HUES64 (cell line): ENCODE results near the gene ZNF674. TPM values are rescaled to one million over a fixed set of nuclear protein-coding genes. Genes with fewer than 3 reads are reported as not detected.

Experiments used
- H3K27ac ChIP-seq: 2 replicates; pipeline ENCODE4 v1.7.0; 2013; ENCODE audit warnings: low read depth, low read length, inconsistent platforms
- H3K27me3 ChIP-seq: 2 replicates; pipeline ENCODE4 v1.6.1; 2013; ENCODE audit warnings: mild to moderate bottlenecking, low read length; ENCODE audit not compliant: insufficient read depth
- H3K36me3 ChIP-seq: 2 replicates; pipeline ENCODE4 v1.6.1; 2013; ENCODE audit warnings: mild to moderate bottlenecking, low read length; ENCODE audit not compliant: insufficient read depth
- H3K4me1 ChIP-seq: 2 replicates; pipeline ENCODE4 v1.6.1; 2013; ENCODE audit warnings: mild to moderate bottlenecking, low read length, moderate library complexity; ENCODE audit not compliant: insufficient read depth
- H3K4me3 ChIP-seq: 2 replicates; pipeline ENCODE4 v1.5.1; 2013; ENCODE audit warnings: mild to moderate bottlenecking, low read length, moderate library complexity
- H3K9ac ChIP-seq: 2 replicates; pipeline ENCODE4 v1.6.1; 2013; ENCODE audit warnings: mild to moderate bottlenecking, low read depth, low read length
- H3K9me3 ChIP-seq: 2 replicates; pipeline ENCODE4 v1.6.1; 2013; ENCODE audit warnings: low read depth, low read length; ENCODE audit not compliant: insufficient read depth
- WGBS: fragments of 150-250, 120-280 bp; methylation state at CpG from one replicate; pipeline ENCODE4 v1.1.7; 2013; ENCODE audit warnings: missing lambda C conversion rate; 5-methylcytosine and 5-hydroxymethylcytosine counted together
- polyA plus RNA-seq, 2 experiments: library from polyadenylated mRNA; stranded (reverse); fragments of 50-300 nt; gene quantifications; one replicate each; pipeline ENCODE4 v1.2.3, GENCODE V29; 2013

The ZNF674 gene
- 2.7 TPM for polyA plus RNA-seq (2013, experiment 1 of 2)
- 2.9 TPM for polyA plus RNA-seq (2013, experiment 2 of 2)

DNA sequence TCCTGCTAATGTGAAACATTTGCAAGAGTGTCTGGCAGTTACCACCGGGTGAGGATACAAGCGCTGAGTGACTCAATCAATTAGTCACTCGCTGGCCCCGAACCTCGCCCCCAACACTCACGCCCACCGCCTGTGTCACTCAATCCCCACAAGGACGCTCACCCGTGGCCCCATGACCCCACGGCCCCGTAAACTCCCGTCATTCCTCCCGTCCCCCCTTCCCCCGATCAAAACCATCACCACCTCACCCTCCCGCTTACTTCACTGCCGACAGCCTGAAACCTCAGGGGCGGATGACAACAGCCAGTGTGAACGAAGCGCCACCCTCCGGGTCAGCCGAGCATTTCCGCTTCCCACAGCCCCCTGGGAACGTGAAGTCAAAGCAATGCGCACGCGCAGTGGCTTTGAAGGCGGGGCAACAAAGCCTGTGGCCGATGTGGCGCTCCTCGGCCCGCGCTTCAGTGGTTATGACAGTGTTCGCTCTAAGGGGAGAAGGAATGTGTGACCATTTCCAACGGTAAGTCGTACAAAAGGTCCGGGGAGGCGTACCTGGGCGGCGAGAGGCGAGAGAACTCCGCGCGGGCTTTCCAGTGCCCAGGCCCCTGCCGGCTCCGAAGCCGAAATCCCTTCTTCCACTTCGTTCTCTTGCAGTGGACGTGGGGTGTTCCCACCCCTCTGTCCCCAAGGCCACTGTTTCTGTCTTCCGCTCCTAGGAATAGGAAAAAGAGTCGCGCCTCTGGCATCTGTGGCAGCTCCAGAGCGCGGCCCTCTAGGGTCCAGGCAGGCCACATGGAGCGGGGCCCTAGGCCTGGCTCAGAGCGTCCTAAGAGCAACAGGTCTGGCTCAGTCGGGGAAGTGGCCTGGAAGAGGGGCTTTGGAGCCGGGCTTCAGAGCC is at the start of gene ZNF674:
Gene ZNF674 (minus strand): TSS at position 311 of the 895 bp plus-strand sequence. CDS start 3,334 bp downstream, outside the sequence.
- Histone ChIP-seq H3K4me1 (no peaks in the 10 kb centered on the region; the same call in 1 of the 2 replicates), H3K4me3 (peak within 1 kb of the TSS; percentile 99), H3K27ac (peak within 1 kb of the TSS; percentile 85), H3K9me3 (no peaks in the 10 kb centered on the region), H3K27me3 (no peaks in the 10 kb centered on the region), H3K9ac (peak within 1 kb of the TSS; percentile 94), H3K36me3 (peaks cover 28% of the 10 kb centered on the region)
- under 1% methylated on average over 57 of the region's 57 CpGs for WGBS

DNA sequence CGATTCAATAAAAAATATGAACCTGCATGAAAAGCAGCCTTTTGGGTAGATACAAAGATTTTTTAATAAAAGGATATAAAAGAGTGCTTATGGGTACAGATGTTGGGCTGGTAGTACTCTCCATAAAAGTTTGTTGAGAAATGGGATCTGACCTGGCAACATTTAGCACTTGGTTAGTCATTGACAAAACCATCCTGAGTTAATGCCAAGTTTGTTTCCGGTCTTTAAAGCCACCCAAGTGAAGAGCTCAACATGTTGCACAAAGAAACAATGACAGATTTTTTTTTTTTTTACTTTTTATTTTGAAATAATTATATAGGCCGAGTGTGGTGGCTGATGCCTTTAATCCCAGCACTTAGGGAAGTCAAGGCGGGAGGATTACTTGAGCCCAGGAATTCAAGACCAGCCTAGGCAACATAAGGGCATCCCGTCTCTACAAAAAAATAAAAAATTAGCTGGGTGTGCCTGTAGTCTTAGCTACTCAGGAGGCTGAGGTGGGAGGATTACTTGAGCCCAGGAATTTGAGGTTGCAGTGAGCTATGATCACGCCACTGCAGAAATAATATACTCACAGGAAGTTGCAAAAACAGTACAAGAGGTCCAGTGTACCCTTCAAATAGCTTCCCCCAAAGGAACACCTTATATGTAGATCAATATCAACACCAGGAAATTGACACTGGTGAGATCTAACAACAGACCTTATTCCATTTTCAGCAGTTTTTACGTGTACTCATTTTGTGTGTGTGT is 44.9 kb upstream of the ZNF674 start:
- H3K27me3 ChIP-seq: no peaks in the 10 kb centered on the region
- peaks cover 24% of the 10 kb centered on the region for H3K4me1 ChIP-seq
- no peak overlapping the region for H3K27ac ChIP-seq
- WGBS: 80% methylated on average over 5 of the region's 7 CpGs
- H3K9me3 ChIP-seq: no peaks in the 10 kb centered on the region
- no peaks in the 10 kb centered on the region for H3K36me3 ChIP-seq
- no peak overlapping the region for H3K9ac ChIP-seq
- no peak overlapping the region for H3K4me3 ChIP-seq

DNA sequence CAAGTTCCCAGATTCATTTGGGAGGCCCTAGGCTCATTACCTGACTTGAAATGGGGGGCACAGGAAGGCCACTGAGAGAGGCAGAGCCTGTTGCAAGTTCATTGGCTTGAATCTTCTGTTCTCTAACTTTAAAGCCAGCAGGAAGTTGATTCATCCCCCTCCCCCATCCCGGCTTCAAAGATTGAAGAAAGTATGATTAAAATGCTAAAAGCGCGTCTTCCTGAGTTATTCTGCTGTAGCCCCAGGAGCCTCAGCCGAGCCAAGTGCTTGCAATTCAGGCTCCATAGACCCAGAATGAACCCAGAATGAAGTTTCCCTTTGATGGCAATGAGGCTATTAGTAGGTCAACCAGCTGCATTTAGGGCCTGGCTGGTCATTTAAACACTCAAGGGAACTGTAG is 43.0 kb upstream of the ZNF674 start:
- 11% methylated on average over 3 of the region's 4 CpGs for WGBS

DNA sequence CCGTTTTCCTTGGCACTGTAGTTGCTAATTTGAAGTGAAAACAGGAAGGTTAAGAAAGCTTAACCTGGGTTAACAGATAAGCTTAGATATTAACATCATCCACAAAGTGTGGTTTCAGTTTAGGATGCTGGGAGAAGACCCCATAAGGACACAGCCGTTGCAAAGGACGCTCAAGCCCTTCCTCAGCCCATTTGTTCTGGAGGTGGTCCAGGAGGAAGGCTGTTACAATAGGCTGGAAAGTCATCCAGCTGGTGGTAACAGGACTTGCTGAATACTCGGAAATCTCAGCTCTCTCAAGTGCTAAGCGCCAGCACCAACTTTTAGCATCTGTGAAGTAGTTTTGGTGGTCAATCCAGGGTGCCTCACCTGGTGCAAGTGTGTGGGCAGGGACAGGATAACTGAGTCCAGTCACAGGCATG is 42.5 kb upstream of the ZNF674 start:
- Histone ChIP-seq H3K9me3 (no peaks in the 10 kb centered on the region), H3K4me1 (peaks cover 34% of the 10 kb centered on the region)

More for the DNA sequence above, 43.0 kb upstream of the ZNF674 start:
- Histone ChIP-seq H3K27me3 (no peaks in the 10 kb centered on the region), H3K9me3 (no peaks in the 10 kb centered on the region), H3K36me3 (no peaks in the 10 kb centered on the region), H3K27ac (peak overlapping the region; percentile 76; the same call in 1 of the 2 replicates), H3K9ac (no peak overlapping the region), H3K4me1 (peaks cover 30% of the 10 kb centered on the region), H3K4me3 (peak overlapping the region; percentile 28)

DNA sequence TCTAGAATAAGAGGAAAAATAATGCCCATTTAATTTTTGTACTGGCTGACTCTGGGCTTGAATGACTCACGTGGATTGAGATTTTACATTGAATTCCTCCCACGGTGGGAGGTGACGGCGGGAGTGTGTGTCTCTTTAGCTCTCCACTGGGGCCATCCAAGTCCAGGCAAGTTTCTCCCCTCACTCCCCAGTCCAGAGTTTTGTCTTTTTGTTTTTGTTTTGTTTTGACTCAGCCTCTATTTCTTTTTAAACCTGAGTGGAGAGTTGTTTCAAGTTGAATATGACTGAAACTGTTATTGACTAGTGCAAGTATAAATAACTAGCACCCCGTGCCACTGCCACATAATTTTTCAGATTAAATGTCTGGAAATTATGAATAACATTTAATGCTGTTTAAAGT is 41.9 kb upstream of the ZNF674 start:
- Histone ChIP-seq H3K9ac (no peak overlapping the region), H3K27me3 (no peaks in the 10 kb centered on the region), H3K4me3 (no peak overlapping the region), H3K36me3 (no peaks in the 10 kb centered on the region), H3K4me1 (peaks cover 40% of the 10 kb centered on the region), H3K27ac (peak overlapping the region; percentile 76; the same call in 1 of the 2 replicates), H3K9me3 (no peaks in the 10 kb centered on the region)
- 40% methylated on average over 4 of the region's 5 CpGs for WGBS

More for the DNA sequence above, 42.5 kb upstream of the ZNF674 start:
- Histone ChIP-seq H3K27ac (peak overlapping the region; percentile 76; the same call in 1 of the 2 replicates), H3K27me3 (no peaks in the 10 kb centered on the region), H3K9ac (no peak overlapping the region), H3K4me3 (peak overlapping the region; percentile 28), H3K36me3 (no peaks in the 10 kb centered on the region)
- 19% methylated on average over 4 of the region's 5 CpGs for WGBS

DNA sequence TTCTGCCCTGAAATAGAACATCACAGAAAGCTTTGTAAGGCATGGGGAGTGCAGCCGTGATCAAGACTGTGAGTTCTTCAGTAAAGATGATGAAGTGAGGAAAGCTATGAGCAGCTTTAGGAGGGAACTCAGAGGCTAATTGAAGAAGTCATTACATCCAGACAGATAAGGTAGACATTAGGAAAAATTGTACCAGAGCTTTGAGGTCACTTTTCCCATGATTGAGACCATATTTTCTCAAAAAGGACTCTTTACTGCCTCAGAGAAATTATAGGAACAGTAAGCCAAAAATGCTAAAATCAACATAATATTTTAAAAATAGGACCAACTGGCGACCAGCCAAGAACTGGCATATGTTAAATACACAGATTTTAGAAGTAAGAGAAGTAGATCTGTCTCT is 39.5 kb upstream of the ZNF674 start:
- 92% methylated on average over 1 of the region's 2 CpGs for WGBS
- Histone ChIP-seq H3K9ac (no peak overlapping the region), H3K27me3 (no peaks in the 10 kb centered on the region), H3K4me1 (peaks cover 42% of the 10 kb centered on the region), H3K27ac (no peak overlapping the region), H3K9me3 (no peaks in the 10 kb centered on the region), H3K4me3 (no peak overlapping the region), H3K36me3 (no peaks in the 10 kb centered on the region)

DNA sequence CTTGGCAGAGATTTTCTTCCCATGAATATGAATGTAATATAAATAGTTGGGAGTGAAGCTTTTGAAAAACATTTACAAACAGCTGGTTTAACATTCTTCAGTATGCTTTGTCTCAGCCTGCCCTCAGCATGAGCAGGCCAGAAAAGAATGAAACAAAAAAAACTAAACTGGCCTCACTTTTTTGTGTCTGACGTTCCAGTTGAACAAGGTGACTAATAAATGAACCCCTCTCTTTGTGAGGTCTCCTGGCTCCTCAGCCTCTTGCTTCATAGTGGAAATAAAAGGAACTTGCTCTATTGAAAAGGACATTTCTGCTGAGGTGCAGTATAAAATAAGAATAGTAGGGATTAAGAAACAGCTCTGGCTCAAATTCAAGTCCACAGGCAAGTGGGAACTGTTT is 37.7 kb upstream of the ZNF674 start:
- WGBS: 25% methylated on average over 1 of the region's 1 CpG
- Histone ChIP-seq H3K4me1 (peaks cover 34% of the 10 kb centered on the region), H3K27me3 (no peaks in the 10 kb centered on the region), H3K9me3 (no peaks in the 10 kb centered on the region), H3K9ac (0 out of 2 replicates have a peak overlapping the region, but pooled peaks have one; percentile 7), H3K4me3 (no peak overlapping the region), H3K27ac (peak overlapping the region; percentile 64; the same call in 1 of the 2 replicates), H3K36me3 (peaks cover 3% of the 10 kb centered on the region; the same call in 1 of the 2 replicates)

DNA sequence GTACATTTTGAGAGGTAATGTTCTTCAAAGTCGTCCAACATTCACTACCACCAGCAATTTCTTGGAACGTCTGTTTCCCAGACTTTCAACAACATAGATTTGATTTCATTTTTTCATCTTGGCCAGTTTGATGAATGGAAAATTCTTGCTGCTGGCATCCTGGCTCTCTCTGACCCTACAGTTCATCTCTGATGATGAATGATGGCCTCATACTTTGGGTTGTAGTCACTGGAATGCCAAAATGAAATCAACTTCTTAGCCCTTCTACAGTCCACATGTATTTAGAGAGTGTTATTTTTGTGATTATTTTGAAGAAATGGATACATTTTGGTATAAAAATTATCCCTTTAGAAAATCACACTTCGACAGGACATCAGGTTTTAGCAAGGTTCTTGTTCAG is 37.1 kb upstream of the ZNF674 start:
- H3K4me3 ChIP-seq: no peak overlapping the region
- H3K4me1 ChIP-seq: peaks cover 28% of the 10 kb centered on the region
- 74% methylated on average over 3 of the region's 3 CpGs for WGBS
- H3K27me3 ChIP-seq: no peaks in the 10 kb centered on the region
- H3K9me3 ChIP-seq: no peaks in the 10 kb centered on the region
- peaks cover 3% of the 10 kb centered on the region; the same call in 1 of the 2 replicates for H3K36me3 ChIP-seq
- peak overlapping the region; percentile 64; the same call in 1 of the 2 replicates for H3K27ac ChIP-seq
- H3K9ac ChIP-seq: 0 out of 2 replicates have a peak overlapping the region, but pooled peaks have one; percentile 7

DNA sequence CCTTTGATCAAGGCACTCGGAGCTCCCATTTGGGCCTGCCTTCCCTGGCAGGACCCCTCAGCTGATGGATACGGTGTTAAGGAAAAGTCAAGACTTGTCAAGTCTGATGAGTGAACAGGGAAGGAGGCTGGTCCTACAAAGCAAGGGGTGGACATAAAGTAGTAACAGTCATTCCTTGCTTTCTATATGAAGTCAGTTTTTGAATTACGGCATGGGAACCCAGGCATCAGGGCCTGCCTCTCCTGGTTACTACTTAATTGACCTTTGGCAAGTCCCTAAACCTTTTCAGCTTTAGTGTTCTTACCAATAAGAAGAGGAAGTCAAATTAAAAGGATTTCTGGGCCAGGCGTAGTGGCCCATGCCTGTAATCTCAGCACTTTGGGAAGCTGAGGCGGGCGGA is 35.4 kb upstream of the ZNF674 start:
- H3K9ac ChIP-seq: no peak overlapping the region
- WGBS: 95% methylated on average over 6 of the region's 6 CpGs
- no peak overlapping the region for H3K4me3 ChIP-seq
- H3K27ac ChIP-seq: no peak overlapping the region
- H3K27me3 ChIP-seq: no peaks in the 10 kb centered on the region
- H3K9me3 ChIP-seq: no peaks in the 10 kb centered on the region
- H3K36me3 ChIP-seq: peaks cover 3% of the 10 kb centered on the region; the same call in 1 of the 2 replicates
- H3K4me1 ChIP-seq: peaks cover 22% of the 10 kb centered on the region

DNA sequence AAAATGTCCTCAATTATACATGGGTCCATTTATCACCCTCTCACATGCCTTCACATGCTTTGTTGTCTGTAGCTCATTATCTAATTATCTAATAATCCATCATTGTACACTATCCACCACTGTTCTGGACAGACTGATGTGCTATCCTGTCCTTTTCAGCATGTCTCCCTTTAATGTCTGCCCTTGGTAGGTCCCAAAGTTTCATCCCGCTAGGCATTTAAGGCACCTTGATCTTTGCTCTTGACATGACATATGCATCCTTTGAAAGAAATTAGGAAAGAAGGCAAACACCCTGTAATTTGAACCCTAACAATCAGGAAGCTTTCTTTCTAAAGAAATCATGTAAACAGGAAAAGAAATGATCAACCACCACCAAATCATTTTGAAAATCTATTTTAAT is 34.0 kb upstream of the ZNF674 start:
- peaks cover 13% of the 10 kb centered on the region; the same call in 1 of the 2 replicates for H3K27me3 ChIP-seq
- no peak overlapping the region for H3K9ac ChIP-seq
- no peak overlapping the region for H3K27ac ChIP-seq
- peaks cover 3% of the 10 kb centered on the region; the same call in 1 of the 2 replicates for H3K36me3 ChIP-seq
- 96% methylated on average over 1 of the region's 1 CpG for WGBS
- no peaks in the 10 kb centered on the region for H3K9me3 ChIP-seq
- no peak overlapping the region for H3K4me3 ChIP-seq
- H3K4me1 ChIP-seq: peaks cover 22% of the 10 kb centered on the region
